ENCODE data around the gene NFIX. TPM values are rescaled to one million over a fixed set of nuclear protein-coding genes. Genes with fewer than 3 reads are reported as not detected.
A peak's percentile ranks its signal among the peaks of the same experiment; 100 is the strongest.

The NFIX gene
- total and polyA plus RNA-seq, 9 of the 15 experiments (the other 6 are each of a cell fraction or from before 2014, with no cell fraction given) = 0.28 to 26.8 (median 5.4) TPM

GRCh38 chr19:12995596-12996405 is 526 bp downstream of the NFIX start (continued):
- TF ChIP-seq ZNF318 (IDR thresholded peaks at IDR 0.05; ENCODE audit: borderline replicate concordance in 1 of 2, low read depth in 1 of 2) (no peak), ZFP30 (CRISPR knock-in tag; IDR thresholded peaks at IDR 0.05; ENCODE audit: borderline replicate concordance) (no peak), PYGO2 (tag; IDR thresholded peaks at IDR 0.05) (no peak), MTF1 (CRISPR knock-in tag; IDR thresholded peaks at IDR 0.05; ENCODE audit: borderline replicate concordance) (no peak), MIER1 (IDR thresholded peaks at IDR 0.05; ENCODE audit: low read depth) (no peak), NCOA1 (IDR thresholded peaks at IDR 0.05; ENCODE audit: low read depth) (no peak), RCOR1 (IDR thresholded peaks at IDR 0.05; ENCODE audit: borderline replicate concordance in 1 of 2, low read depth in 2 of 2, low read length in 2 of 2) (no peak), MEF2D (tag; conservative IDR thresholded peaks at IDR 0.05; ENCODE audit: low read depth) (no peak), ZHX1 (conservative IDR thresholded peaks at IDR 0.05; ENCODE audit: low read length) (no peak), DDX20 (tag; IDR thresholded peaks at IDR 0.05; ENCODE audit: low read depth) (no peak), NCOA6 (IDR thresholded peaks at IDR 0.05) (no peak), RBM22 (IDR thresholded peaks at IDR 0.05; ENCODE audit: low read depth, low read length, poor library complexity, severe bottlenecking) (no peak), ZNF639 (CRISPR knock-in tag; conservative IDR thresholded peaks at IDR 0.05 in 1 of 2, IDR thresholded peaks at IDR 0.05 in 1 of 2) (peak in 1 of 2 experiments; percentile 51; a peak in 2 of 4 replicates), DNMT1 (IDR thresholded peaks at IDR 0.05) (no peak)
